HK-2 (cell line): ENCODE results near the gene NKX2-2.
A peak's percentile ranks its signal among the peaks of the same experiment; 100 is the strongest.

Experiments used
- DNase-seq: peaks from one replicate; pipeline ENCODE4 v3.0.0-alpha.2; 2018; ENCODE audit not compliant: unreplicated experiment

Gene NKX2-2

GRCh38 chr20:21521596-21522480 is 8.0 kb upstream of the NKX2-2 start:
- no peak for DNase-seq

DNA sequence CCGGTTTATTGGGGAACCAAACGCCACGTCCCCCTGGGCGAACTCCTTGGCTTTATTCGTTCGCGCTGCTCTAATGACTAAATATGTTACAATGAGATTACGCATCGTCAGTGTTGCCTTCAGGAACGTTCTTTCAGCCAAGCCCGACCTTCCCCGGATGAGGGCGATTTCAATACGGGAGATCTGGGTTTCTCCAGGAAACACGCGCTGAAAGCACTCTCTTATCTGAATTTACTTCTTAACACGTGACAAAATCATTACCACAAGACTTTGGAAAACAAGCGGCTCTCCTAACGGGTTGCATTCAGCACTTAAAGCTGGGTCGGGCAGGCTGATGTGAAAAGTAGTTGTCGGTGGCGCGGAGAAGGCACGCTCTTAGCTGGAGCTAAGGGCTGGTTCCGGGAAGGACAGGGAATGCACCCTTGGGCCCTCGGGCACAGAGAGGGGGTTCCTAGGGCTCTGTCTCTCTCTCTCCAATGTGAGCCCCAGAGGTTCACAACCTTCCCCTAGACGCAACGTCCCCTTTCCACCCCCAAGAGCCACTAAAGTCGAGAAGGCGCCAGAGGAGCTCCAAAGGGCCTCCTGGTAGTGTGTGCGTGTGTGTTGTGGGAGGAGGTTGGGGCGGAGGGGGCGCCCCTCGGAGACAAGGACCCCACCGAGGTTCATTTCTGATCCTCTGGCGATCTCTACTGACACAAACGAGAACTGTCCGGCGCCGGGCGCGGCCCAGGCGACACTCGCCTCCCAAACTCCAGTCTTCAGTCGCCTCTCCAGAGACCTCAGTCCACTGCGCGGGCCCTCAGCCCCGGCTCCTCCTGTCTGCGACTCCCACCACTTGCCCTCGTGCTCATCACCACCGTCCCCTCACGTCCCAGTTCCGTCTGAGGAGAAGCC is 7.1 kb upstream of the NKX2-2 start:
- DNase-seq = no peak

DNA sequence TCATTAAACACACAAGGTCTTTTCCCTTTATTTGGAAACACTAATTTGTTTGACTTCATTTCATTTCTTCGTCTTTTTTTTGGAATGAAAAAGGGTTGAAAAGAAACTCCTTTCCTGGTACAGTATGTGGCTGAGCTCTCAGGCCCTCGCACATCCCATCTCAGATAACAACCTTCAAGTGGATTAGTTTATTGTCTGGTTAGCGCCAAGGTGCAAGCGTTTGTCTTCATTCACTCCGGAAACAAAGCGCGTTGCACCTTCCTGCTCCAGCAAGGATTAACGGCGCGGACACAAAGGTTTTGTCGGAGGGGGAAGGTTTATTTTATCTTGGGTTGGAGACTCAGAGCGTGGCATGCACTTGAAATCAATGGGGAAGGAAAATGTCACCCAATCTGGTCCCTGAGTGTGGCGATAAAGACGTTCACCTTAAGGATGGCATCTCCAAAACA is 5.3 kb upstream of the NKX2-2 start:
- no peak for DNase-seq

DNA sequence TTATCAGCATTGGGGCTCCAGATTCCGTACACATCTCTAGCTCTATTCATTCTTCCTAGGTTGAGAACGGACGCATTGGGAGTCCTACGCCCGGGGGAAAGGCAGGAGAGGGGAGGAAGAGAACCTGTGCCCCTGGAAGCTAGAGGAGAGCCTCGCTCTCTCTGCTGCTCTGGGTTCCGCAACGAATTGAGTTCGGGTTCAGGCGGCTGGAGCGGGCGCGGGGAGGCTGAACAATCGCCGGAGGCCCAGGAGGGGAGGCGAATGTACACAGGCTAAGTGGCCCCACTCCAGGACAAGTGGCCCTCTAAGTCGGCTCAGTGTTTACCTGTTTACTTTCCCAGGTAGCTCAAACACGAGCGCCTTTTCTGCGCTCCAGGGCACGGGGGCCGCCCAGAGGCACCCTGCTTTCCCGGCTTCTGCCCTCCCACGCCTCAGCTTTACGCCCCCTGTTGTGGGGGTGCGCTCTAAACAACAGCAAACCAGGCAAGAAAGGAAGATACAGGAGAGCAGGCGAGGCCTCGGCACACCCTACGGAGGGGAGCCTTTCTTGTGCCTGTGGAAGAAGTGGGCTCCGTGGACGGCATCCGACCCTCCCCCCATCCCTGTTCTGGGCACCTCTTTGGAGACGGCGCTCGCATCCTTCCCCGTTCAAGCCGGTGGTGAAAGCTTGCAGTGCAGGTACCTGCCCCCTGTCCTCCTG is 4.6 kb upstream of the NKX2-2 start:
- DNase-seq = no peak

- DNase-seq = no peak
Measured at GRCh38 chr20:21517566-21518277, 3.9 kb upstream of the NKX2-2 start.

GRCh38 chr20:21516861-21517565 is 3.1 kb upstream of the NKX2-2 start:
- DNase-seq = no peak

DNA sequence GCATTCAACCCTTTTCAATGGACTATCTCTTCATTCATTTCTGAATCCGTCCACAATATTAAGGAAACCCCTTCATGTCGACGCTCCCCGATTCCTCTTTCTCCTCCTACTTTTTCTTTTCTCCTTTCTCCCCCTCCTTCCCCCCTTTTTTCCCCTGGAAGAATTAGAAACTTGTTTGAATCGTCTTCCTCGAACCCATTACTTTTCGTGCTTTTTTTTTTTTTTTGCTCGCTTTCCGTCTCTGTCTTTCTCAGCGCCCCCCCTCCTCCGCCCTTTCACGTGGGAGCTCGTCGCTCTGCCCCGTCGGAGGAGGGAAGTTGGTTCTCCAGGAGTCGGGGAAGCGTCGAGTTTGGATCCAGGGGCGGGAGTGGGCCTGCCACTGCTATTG is 2.3 kb upstream of the NKX2-2 start:
- DNase-seq = no peak

DNA sequence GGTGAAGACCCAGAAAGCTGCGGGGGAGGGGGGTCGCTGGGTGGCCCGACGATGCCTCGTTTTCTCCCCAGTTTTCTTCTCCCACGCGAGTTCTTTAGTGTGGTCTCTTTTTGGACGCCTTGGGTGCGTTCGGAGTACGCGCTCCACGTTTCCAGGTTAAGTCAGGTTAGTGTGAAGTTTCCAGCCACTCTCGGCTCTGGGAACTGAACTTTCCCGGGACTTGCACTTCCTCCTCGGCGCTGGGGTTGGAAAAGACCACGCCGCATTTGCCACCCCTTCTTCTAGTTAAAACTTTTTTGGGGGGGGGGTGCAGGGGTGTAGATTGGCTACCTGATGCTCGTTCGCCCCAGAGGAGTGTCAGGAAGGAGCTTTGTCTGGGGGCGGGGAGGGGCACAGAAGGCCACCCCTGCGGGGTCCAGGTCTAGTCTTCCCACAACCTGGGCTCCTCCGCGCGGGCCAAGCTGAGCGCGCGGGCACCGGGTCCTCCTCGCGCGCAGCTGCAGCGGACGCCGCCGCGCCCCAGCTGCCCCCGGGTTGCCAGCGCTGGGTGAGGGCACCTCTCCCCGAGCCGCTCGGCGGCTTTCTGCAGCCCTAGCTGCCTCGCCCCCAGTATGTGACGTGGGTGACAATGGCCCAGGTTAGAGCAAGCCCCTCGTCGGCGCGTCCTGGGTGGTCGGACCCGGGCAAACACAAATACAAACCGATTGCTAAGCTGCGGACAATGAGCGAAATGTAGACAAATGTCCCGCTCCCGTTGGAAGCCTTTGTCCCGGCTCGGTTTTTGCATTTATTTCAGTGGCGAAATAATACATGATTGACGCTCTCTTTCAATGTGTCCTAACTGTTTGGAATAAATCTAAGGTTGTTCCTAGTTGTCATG is 1.7 kb upstream of the NKX2-2 start:
- DNase-seq = no peak

- DNase-seq = no peak
Measured at GRCh38 chr20:21514553-21515251, 838 bp upstream of the NKX2-2 start.

DNA sequence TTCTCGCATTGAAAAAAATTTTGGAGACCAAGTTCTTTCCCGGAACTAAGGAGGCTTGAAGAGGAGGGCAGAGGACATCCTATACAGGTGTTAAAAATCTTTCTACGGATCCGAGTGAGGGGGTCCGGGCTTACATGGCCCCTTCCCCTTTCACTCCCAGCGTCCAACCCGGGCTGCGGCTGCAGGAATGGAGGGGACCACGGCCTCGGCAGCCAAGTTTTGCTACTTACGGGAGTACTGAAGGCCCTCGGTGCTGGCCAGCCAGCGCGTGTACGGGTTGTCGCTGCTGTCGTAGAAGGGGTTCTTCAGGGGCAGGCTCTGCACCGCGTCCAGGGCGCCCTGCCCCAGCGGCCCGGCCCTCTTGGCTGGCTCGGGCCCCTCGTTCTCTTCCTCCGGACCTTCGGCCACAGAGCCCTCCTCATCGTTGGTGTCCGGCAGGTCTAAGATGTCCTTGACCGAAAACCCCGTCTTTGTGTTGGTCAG is 642 bp downstream of the NKX2-2 start:
- DNase-seq = no peak

DNA sequence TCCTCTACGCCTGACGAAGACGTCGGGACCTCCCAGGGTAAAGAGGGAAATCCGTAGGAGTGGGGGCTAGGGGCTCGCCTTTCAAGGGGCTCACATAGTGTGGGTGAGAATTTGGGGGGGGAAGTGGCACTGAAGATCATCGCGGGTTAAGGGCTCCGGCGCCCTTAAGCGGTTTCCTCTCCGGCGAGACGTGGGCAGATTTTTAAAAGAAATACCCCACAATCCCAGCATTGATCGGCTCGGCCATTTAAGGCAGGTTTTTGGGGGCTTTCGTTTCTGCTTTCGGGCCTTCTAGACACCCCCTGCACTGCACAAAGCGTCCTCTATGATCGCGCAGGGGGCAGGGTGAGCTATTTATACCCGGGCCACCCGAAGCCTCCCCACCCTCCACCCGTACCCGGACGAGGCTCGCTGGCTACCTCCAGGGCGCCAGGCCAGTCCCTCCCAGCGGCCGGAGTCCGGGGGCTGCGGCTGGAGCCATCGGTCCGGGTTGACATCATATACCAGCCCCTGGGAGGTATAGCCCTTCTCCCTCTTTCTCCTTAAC is 1.2 kb downstream of the NKX2-2 start:
- DNase-seq = no peak

GRCh38 chr20:21511850-21512633 is 1.8 kb downstream of the NKX2-2 start:
- DNase-seq = no peak

DNA sequence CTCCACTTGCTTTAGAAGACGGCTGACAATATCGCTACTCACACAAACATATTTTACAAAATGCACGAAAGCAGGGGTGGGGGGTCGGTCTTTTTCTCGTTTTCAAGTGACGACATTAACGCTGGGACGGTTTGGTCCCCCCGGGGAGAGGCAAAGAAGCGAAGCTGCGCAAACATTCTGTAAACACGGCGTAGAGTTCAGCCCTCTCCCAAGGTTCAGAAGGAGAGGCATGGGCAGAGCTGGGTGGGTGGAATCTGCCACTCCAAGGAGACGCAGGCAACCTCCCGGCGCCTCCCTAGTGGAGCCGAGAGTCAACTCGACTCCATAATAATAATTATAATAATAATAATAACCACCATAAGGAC is 2.4 kb downstream of the NKX2-2 start:
- DNase-seq = no peak

- DNase-seq = peak; percentile 38
Measured at GRCh38 chr20:21510414-21511384, 3.2 kb downstream of the NKX2-2 start.

DNA sequence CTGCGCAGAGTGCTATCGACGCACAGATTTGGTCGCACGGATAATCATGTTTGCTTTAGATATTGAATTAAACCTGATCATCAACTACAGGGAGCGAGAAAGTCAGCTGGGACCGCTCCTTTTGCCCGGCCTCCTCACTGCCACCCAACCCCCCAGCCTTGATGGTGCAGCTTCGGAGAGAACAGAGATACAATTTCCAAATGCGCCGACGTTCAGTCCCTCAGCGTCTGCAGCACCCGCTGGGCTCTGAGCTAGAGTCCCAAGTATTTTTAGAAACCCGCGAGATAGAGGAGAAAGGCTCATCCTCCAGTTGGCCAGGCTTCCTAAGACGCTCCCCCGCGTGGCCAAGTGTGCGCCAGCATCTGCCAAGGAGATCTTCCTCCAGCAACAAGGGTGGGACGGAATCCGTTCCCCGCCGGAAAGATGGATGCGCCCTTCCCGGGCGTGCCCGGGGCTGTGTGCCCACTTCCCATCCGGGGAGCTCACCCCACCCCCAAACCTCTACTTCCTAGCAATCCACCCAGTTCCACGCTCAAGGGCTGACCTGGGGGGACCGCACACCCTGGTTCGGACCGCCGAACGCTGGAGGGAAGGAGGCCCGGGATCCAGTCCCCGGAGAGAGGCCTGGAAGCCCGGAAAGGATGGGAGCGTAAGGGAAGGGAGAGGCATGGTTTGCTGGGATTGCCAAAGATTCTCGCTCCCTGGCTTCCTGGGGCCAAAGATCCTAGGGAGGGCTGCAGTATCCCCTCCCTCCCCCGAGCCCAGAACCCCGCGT is 4.1 kb downstream of the NKX2-2 start:
- peak; percentile 39 for DNase-seq

GRCh38 chr20:21509079-21509596 is 4.7 kb downstream of the NKX2-2 start:
- no peak for DNase-seq
